NCI-H2107 (cell line): ENCODE results near the gene AFF3.

Source experiments
- DNase-seq: peaks from one replicate; lab custom pipeline; 2025; lab: John Stamatoyannopoulos, UW

Gene AFF3

DNA sequence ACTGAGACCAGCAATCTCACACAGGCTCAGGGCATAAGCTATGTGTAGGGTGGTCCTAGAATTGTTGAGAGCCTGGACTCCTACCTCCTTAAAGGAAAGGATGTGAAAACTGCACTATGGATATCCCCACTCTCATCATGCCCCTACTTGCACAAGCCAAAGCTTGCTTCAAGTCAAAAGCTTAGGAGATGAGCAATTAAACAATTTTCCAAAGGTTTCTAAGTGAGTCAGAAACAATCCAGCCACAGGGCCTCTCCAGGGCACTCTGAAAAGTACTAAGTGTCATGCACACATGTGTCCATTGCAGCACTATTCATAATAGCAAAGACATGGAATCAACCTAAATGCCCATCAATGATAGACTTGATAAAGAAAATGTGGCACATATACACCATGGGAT lies 215.4 kb downstream of the AFF3 start:
- no peak for DNase-seq

DNA sequence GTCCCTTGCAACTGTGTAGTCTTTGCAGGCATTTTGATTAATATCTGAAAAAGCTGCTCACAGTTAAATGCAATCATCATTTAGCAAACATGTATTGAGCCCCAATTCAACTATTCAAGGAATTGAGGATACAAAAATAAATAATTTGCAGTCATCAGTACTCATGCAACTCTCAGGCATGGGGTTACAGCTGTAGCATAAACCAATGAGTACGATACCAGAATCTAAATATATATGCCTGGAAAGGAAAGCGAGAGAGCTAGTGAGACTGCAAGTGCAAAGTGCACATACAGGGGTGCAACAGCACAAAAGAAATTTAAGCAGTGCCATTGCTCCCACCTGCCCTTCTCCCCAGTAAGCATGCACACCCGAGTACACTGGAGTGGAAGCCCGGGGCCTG lies 216.4 kb downstream of the AFF3 start:
- no peak for DNase-seq

DNA sequence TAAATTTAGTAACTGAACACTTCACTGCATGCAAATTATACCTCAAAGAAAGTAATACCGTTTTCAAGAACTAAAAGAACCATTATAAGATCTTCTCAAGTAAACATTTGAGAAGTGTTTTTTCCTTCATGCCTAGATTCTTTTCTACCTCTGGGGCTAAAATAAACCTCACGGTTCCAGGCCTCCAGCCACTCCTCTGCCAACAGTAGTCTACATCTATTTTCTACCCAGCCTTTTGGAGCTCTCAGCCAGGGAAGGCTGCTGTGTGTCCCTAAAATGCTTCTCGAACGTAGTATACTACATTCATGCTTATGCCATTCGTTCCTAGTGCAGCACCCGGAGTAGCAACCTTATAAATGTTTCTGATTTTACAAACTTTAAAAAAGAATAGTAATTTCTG lies 219.7 kb downstream of the AFF3 start:
- DNase-seq, result no peak

DNA sequence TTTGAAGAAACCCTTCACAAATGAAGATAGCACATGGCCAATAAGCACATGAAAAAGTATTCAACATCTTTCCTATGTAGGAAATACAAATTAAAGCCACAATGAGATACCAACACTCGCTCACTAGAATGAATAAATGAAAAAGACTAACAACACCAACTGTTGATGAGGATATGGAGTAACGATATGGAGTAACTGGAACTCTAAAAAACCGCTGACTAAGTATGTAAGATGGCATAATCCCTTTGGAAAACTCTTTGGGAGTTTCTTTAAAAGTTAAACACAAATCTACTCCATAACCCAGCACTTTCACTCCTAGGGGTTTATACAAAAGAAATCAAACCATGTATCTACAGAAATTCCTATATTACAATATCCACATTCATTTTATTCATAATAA lies 220.5 kb downstream of the AFF3 start:
- DNase-seq, result no peak

DNA sequence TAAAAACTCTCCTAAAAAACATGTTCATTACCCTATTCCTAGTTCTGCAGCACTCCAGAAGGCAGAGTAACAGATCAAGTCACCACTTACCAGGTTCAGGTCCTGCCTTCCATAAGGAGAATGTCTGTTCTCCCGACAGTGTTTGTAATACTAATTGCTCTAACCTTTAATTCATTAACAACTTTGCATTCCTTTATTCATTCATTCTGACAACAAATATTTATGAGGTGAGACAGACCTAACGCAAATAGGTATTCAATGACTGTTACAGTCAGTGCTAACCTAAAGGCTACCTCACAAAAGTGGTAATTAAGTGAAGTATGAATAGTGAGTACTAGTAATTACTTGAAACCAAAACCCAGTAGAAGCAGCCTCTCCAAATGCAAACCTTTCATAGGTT lies 224.0 kb downstream of the AFF3 start:
- DNase-seq, result no peak

DNA sequence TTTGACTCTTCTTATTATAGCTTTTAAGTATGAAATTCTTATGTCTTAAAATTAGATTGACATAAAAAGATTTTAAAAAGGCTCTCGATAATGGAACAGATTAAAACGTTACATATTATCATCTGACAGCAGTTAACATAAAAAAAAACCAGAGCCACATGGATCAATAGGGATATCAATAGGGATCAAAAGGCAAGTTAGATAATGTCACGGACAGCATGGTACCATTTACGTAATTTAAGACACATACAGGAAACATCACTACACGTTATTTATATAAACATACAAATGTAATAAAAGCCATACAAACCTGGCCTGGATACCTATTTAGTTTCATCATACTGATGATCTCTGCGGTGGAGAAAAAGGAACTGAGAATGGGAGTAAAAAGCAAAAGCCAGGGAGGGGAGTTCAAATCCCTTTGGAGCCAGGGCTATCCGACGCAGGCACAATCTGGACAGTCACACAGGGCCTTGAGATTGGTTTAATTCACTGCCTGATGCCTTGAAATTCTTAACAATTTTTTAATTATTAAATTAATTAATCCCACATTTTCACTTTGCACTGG lies 227.2 kb downstream of the AFF3 start:
- DNase-seq, result no peak

DNA sequence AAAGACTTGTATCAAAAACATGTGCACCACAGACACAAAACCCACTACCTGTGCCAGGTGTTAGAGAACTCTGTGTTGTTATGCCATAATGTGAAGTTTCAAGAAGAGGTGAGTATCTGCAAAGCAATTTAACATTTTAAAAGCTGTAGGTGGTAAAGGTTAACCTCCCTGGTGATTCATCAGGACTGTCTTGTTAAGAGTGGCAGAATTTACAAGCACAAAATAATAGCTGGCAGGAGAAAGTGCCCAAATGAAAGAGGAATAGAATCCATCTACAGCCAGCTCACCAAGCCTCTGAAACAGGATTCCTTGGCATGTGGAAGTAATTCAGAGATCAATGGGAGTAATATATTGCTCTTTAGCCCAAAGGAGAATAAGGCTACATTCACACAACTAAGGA lies 230.7 kb downstream of the AFF3 start:
- no peak for DNase-seq

DNA sequence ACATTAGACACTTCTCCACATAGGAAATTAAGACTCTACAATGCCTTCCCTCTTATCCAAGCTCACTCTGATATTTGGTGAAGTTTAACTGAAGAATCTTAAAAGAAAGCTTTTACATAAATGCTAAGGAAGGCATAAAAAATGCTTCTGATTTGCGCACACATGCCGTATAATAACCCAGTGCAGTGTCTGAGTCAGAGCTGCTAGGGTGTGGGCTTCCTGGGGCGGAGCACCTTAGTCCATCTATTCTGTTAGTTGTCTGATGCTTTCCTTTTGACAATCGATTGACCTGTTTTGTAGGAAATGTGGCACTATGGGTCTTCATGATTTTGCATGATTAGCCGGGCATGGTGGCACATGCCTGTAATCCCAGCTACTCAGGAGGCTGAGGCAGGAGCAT lies 231.5 kb downstream of the AFF3 start:
- DNase-seq, result no peak

DNA sequence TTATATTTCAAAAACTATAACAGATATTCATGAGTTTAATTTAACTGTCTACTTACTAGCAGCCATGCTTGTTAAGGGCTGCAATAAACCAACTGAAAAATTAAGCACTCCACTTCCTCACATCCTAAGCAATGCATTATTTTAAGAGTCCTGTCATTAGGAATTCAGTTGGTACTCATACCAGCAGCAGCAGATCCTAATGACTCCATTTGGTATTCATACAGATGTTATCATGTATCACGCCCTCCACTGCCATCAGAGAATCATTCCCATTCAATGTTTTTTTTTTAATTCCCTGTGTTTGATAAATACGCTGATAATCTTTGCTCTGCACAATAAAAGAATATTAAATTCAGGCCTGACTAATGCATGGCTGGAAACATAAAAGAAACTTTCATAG lies 236.8 kb downstream of the AFF3 start:
- DNase-seq, result no peak

DNA sequence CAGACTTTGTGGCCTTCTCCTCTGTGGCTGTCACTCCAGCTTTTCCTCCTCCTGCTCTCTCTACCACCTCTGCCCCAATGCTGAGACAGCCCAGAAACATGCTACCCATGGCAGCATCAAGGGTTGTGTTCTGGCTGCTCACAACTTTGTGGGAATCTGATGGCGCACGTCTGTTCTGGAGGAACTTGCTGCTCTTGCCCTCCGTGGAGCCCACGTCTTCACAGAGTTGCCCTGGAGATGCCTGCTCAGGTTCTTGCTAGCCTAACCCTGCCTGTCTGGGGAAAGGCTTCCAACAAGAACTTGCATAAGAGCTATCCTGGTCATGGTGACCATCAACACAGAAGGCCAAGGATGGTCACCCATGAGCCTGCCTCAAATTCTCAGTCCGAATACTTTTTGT lies 237.4 kb downstream of the AFF3 start:
- no peak for DNase-seq

DNA sequence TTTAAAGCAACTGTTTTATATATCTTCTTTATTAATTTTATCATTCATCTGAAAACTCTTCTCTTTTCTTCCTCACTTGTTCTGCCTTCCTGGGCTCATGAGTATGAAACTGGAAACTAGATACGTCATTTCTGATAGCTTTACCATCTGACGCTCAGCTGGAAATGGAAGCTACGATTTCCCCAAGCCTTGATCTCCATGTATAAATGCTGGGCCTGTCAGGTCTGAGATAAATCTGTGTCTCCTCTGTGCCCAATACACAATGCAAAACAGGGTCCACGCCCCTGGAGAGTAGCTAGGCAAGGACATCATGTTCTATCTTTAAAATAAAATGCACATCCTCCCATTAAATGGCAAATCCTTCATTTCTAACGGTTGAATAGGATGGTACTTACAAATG lies 238.4 kb downstream of the AFF3 start:
- DNase-seq, result no peak

DNA sequence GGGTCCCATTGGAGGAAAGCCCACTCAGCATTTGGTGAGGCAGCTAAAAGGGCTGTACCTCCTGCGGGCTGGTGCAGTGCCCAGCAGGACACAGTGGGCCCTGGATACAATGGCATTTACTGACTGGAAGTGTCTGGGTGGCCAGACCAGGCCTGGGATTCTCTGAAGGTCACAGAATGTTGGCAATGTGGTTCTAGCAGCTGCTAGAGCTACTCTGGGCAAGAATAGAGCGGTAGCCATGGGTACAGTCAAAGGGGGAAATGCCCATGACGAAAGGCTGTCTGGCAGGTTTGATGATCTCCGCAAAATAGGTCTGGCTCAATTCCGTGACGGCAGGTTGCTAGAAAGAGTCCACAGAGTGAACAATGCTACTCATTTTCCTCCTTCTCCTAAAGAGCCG lies 241.8 kb downstream of the AFF3 start:
- no peak for DNase-seq

DNA sequence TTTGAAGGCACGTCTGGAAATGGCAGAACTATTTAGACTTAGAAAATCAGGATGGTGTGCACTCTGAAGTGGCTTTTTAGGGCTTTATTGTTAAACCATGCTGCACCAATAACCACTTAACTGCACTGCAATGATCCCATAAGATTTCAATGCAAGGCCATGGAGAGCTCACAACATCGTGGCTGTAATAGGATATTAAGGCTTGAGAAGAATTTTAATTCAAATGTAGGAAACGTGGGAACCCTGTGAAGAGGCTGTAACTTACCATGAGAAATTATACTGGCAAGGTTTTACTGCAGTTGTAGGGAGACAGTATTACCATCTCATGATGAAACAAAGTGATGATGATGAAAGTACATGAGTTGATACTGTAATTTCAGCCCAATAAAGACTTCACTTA lies 242.5 kb downstream of the AFF3 start:
- no peak for DNase-seq

DNA sequence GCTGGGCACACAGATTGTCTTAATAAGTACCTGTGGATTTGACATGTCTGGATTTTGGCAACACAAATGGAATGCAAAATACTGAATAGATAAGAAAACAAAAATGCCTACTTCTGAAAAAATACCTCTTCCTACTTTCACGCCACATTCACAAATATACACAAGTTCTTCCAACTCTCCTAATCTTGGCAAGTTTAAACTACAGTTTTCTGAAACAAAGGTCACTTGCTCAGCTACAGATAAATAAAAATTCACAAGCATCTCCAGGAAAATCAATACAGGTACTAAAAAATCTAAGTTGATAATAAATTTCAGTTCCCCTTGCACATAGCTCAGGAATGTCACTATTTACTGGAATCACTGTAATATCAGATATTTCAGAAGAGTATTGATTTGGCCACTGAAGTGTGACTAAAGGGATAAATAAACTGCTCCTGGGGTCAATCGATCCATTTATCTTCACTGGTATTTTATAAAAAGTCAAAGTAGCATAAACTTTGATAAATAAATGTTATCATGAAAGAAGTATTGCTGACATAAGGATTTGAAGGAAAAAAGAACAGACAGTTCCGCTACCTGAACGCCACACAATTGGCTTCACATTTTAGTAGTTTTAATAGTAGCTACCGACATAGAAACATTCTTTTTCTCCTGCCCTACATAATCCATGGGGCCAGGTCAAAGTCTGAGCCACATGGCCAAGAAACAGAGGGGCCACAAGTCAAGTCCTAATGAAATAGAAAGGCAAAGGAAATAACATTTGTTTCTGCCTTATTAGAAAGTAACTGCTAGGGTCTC lies 243.1 kb downstream of the AFF3 start:
- no peak for DNase-seq

DNA sequence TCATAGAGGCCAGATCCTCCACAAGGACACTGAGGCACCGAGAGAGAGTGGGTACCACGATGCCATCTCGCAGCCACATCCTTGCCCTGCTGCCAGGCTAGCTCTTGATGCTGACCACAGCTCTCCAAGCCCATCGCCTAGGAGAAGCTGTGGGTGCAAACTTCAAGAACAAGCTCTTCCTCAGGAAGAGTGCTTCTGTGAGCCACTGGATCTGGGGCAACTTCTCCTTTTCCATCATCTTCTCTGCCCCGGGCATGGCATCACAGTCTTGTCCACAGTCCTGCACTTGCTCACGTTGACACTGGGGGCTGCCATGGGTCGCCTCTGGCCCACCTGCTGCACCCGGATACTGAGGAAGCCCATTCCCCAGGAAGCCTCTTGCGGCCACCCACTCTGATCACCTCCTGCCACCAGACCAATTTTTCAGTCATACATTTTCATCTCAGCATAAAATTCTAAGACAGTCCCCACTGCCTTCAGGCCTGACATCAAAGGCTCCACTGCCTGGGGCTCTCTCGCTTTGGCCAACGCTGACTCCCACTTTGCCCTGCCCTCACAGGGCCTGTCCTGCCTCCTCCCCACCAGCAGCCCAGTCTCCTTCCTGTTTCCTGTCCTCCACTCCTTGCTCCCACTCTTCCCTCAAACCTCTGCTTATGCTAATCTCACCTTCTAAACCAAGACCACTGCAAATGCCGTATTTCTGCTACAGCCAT lies 243.9 kb downstream of the AFF3 start:
- DNase-seq, result no peak

DNA sequence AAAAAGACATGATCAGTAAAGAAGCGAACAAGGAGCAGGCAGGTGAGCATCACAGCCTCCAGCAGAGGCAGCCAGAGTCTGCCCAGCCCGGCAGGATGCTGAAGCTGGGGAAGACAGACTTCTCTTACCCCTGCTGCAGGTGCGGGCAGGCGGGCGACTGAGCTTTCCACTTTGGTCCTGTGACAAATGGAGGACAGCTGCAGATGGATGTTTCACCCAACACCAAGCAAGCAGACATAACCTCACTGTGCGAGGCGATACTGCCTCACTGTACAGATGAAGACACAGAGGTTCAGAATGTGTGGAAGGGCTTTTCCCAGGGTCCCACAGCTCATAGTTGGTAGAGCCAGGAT lies 251.0 kb downstream of the AFF3 start:
- no peak for DNase-seq

DNA sequence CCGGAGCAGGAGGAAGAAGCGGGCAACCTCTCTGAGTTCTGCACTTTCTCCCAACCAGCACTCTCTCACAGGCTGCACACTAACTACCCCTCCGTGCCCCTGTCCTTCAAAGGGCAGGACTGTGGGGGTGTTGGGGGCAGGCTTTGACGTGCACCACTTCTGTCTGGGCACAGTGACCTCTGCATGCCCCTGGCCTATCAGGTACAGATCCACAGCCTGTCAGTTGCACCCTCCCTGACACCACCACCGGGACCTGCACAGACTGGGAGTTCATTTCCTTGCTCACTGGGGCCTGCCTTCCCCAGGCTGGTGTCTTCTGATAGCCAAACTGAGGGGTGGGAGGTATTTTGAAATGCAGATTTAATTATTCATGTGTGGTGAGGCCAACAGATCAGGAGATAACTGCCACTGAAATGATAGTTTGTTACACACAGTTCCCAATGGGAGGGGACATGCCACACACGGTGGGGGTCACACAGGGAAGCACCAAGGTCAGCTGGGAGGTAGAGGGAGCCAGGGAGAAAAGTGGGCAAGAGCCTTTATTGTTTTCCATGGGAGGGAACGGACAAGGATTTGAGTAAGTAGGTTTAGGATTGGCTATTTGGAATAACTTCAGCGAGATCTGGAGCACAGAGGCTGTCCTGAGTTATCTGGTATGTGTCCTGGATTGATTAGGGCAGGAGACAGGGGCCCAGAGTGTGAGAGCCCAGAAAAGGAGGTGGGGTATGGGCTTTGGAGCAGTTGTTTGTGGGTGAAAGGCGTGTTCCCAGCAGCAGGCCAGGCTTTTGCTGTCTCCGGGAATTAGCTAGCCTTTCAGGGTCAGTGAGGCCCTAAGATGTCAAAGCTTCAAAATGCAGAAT lies 251.6 kb downstream of the AFF3 start:
- DNase-seq, result no peak

DNA sequence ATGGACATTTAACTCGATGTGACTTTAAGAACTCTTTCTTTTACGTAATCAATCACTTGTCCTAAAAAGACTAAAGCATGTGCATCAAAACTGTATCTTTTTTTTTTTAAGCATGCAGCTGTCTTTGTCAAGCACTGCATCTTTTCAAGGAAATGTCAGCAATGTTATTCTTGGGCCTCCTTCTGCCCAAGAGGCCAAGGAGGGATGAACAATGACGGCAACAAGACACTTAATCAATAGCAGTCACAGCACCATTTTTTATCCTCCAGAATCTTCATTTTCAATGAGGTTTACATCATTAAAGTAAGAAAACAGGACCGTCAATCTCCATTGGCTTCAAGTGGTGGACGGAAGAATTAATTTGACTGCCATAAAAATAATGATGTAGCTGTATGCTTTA lies 253.8 kb downstream of the AFF3 start:
- DNase-seq, result no peak

DNA sequence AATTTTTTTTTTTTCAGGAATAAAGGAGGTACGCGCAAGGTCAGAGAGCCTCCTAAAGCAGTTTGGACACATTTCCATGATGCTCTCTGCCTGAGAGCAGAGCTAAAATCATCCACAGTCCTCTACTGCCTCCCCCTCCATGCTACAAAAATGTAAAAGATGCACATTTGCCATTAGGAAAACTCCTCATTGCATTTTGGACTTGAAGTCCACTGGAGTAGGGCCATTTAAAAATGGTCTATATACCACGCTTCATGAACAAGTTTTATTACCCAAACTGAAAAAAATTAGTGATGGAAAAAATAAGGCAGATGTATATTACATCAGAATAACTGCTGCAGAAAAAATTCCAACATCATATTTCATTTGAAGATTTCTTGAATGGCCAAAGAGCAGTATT lies 256.0 kb downstream of the AFF3 start:
- no peak for DNase-seq

DNA sequence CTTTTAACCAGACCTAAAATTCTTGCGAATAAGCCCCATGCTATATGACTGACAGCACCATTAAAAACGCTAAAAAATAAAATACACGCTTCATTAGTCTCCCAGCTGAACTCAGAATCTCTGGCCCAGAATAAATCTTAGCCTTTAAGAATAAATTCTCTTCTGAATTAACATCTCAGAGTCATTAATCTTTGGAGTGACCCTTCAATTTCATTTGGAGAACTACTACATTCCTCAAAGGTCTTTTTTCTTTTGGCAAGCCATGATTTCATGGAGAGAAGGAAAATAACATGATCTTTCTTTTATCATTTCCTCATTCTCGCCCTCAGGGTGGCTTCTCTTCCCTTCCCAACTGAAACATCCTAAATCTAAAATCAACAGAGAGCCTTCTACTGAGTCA lies 259.0 kb downstream of the AFF3 start:
- DNase-seq, result no peak

DNA sequence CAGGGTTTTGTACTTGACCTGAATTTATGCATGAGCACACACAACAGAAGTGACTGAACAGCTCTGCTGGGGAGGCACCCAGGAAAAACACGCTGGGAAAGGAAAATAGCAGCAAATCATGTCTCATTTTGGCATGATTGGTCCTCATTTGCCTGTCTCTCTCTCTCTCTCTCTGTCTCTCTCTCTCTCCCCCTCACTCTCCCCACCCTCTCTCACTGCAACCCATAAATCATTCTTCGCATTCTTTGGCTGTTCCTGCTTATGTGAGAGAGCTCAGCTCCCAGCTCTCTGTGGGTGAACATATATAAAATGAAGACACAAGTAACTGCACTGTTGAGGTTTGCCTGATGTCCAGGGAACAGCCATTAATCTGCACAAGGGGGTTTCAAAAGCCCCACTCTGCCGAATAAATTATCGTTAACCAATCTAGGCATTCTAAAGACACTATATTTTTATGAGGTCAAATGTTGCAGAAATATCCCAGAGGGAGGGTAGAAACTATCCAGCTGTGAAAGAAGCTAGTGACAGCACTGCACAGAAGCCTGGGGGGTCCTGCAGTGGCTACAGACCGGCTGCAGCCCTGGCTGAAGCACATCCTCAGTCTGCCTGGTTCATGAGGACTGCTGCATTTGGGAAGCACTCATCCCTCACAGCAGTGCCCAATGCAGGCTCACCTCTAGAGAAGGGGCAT lies 260.3 kb downstream of the AFF3 start:
- DNase-seq, result no peak

DNA sequence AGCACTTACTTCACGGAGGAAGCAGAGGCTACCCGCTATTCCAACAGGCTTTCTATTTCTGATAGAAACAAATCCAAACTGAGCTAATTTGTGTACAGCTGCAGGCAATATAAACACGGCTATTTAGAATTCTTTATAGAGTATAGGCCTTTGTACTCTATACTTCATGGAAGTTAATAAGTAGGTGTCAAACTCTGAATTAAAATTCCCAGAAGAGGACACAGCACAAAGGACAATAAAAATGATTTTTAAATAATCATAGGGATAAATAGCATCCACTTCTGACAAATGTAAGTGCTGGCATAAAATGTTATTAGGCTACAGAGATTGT lies 261.5 kb downstream of the AFF3 start:
- DNase-seq, result no peak
